OCI-LY3 (cell line): Measurements from ENCODE around the gene ZFAND6.

Source experiments
- EZH2phosphoT487 ChIP-seq: fragments of 200-600 bp; shearing (Covaris generic); IDR thresholded peaks from 2 replicates; pipeline ENCODE4 v1.6.1; 2018; ENCODE audit warnings: antibody characterized with exemption, mixed run types, low read depth
- TF ChIP-seq, protein P1 (sequence below): fragments of 200-600, 300-600 bp; sonication (generic); IDR thresholded peaks from 2 replicates; pipeline ENCODE4 v1.5.1; 2014; ENCODE audit warnings: antibody characterized with exemption, low read length, low read depth

- TF ChIP-seq, protein P1, sequence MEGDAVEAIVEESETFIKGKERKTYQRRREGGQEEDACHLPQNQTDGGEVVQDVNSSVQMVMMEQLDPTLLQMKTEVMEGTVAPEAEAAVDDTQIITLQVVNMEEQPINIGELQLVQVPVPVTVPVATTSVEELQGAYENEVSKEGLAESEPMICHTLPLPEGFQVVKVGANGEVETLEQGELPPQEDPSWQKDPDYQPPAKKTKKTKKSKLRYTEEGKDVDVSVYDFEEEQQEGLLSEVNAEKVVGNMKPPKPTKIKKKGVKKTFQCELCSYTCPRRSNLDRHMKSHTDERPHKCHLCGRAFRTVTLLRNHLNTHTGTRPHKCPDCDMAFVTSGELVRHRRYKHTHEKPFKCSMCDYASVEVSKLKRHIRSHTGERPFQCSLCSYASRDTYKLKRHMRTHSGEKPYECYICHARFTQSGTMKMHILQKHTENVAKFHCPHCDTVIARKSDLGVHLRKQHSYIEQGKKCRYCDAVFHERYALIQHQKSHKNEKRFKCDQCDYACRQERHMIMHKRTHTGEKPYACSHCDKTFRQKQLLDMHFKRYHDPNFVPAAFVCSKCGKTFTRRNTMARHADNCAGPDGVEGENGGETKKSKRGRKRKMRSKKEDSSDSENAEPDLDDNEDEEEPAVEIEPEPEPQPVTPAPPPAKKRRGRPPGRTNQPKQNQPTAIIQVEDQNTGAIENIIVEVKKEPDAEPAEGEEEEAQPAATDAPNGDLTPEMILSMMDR = peak; percentile 90
- TF ChIP-seq EZH2phosphoT487 = no peak
Measured at GRCh38 chr15:80173022-80173759, 113.7 kb downstream of the ZFAND6 start.
